Measurements from ENCODE around the gene FMN1. TPM values are rescaled to one million over a fixed set of nuclear protein-coding genes. Genes with fewer than 3 reads are reported as not detected.

FMN1 gene
- total and polyA plus RNA-seq, 3 donors from 2014 or later: 17.7 to 53.7 (median 47.4) TPM

DNA sequence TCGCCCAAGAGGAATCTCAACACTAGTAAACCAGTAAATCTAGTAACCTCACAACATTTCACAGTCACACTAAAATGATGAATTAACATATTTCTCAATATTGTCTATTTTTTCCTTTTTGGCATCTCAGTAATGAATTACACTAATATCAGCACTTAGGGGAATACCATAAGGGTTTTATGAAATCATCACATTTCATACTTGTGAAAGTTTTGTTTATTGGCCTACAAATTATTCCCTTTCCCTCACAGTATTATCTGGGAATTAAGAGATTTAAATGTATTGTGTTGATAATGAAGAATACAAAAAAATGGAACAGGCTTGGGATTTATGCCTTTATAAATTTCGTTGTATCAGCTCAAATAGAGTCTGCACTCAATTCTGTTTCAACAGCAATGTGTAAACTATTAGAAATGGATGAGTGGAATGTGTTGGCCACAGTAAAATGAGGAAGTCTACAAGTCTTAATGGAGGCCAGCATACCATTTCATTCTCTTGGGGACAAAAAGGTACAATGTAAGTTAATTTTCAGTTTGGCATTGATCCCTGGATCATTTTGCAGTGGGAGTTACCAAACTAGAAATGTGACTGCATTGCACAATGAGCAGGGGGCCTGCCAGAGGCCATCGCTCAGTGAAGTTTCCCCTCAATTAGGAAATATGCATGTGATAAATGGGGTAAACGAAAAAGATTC, 195.4 kb downstream of the FMN1 start:
- Histone ChIP-seq H3K4me3 (no peak overlapping the region), H3K27me3 (no peaks in the 10 kb centered on the region), H3K27ac (no peak overlapping the region), H3K9me3 (no peaks in the 10 kb centered on the region), H3K4me1 (peaks cover 2% of the 10 kb centered on the region), H3K36me3 (ENCODE audit: low read depth, missing control alignments) (no peaks in the 10 kb centered on the region)
- TF ChIP-seq POLR2A (IDR thresholded peaks at IDR 0.05): no peak
- TF ChIP-seq, protein P1, sequence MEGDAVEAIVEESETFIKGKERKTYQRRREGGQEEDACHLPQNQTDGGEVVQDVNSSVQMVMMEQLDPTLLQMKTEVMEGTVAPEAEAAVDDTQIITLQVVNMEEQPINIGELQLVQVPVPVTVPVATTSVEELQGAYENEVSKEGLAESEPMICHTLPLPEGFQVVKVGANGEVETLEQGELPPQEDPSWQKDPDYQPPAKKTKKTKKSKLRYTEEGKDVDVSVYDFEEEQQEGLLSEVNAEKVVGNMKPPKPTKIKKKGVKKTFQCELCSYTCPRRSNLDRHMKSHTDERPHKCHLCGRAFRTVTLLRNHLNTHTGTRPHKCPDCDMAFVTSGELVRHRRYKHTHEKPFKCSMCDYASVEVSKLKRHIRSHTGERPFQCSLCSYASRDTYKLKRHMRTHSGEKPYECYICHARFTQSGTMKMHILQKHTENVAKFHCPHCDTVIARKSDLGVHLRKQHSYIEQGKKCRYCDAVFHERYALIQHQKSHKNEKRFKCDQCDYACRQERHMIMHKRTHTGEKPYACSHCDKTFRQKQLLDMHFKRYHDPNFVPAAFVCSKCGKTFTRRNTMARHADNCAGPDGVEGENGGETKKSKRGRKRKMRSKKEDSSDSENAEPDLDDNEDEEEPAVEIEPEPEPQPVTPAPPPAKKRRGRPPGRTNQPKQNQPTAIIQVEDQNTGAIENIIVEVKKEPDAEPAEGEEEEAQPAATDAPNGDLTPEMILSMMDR (IDR thresholded peaks at IDR 0.05): no peak
- intact Hi-C loops (cut with DNase I; ENCODE audit: low total_unique reads): loop anchor here (5.0 to 10.0 kb wide), 2 partner anchors 157 to 334 kb away; no protein-coding TSS in a partner anchor
- DNase-seq: no peak
- 89 to 92% methylated on average over 4 of the region's 4 CpGs for WGBS, 2 donors

DNA sequence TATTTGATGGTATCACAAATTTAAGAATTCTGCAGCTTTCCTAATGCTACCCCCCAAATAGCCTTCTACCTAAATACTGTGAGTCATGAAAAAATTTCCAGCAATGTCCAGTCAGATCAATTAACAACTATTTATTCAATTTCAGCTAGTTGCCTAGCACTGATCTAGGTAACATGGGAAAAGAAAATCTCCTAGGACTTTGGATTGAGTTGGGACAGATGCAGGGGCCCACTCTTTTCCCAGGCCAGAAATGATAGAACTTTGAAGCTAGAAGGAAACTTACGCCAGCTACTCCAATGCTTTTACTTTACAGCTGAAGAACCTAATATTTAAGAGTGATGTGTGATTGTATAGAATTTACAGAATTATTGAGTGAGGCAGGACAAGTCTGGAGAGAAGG, 196.3 kb downstream of the FMN1 start:
- Histone ChIP-seq H3K9me3 (no peaks in the 10 kb centered on the region), H3K4me3 (no peak overlapping the region), H3K36me3 (ENCODE audit: low read depth, missing control alignments) (no peaks in the 10 kb centered on the region), H3K27me3 (no peaks in the 10 kb centered on the region), H3K27ac (no peak overlapping the region), H3K4me1 (peaks cover 2% of the 10 kb centered on the region)
- intact Hi-C loops (cut with DNase I; ENCODE audit: low total_unique reads): loop anchor here (5.0 to 10.0 kb wide), 2 partner anchors 156 to 333 kb away; no protein-coding TSS in a partner anchor
- 91 to 100% methylated on average over 1 of the region's 1 CpG for WGBS, 2 donors
- no peak for DNase-seq
- TF ChIP-seq, protein P1 (IDR thresholded peaks at IDR 0.05): no peak
- TF ChIP-seq POLR2A (IDR thresholded peaks at IDR 0.05): no peak

DNA sequence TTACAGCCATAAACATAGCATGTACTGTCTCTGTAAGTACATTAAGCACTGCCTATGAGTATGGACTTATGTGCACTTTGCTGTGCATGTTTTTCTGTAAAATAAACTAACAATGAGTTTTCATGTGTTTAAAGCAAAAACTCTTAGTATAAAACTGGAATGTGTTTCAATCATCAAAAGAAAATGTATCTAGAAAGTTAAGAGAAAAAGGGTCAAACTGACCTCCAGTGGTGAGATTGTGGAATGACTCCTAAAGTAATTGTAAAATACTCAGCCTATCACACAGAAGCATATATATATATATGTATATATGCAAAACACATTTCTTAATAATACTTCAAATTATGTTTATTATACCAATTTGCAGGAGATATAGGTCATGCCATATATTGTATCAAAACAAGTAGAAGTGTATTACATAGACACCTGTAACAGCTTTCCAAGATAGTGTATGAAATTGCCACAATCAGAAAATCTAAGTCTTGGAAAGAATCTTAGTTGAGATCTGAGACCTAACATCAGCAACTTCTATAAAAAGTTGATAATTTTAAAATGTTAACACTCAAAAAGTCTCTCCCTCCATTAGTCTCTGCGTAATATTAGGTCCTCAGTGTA, 199.6 kb downstream of the FMN1 start:
- H3K27me3 ChIP-seq: no peaks in the 10 kb centered on the region
- intact Hi-C loops (cut with DNase I; ENCODE audit: low total_unique reads): loop anchor here (5.0 to 10.0 kb wide), 2 partner anchors 153 to 330 kb away; no protein-coding TSS in a partner anchor
- TF ChIP-seq, protein P1 (IDR thresholded peaks at IDR 0.05): peak in 2 of 3 experiments; percentile 28 to 62
- TF ChIP-seq POLR2A (IDR thresholded peaks at IDR 0.05): no peak
- no peaks in the 10 kb centered on the region for H3K4me1 ChIP-seq
- no peak overlapping the region for H3K4me3 ChIP-seq
- no peaks in the 10 kb centered on the region for H3K36me3 ChIP-seq (ENCODE audit: low read depth, missing control alignments)
- no peak overlapping the region for H3K27ac ChIP-seq
- no peaks in the 10 kb centered on the region for H3K9me3 ChIP-seq
- DNase-seq: no peak
- WGBS, 2 donors: 88 to 96% methylated on average over 1 of the region's 1 CpG

DNA sequence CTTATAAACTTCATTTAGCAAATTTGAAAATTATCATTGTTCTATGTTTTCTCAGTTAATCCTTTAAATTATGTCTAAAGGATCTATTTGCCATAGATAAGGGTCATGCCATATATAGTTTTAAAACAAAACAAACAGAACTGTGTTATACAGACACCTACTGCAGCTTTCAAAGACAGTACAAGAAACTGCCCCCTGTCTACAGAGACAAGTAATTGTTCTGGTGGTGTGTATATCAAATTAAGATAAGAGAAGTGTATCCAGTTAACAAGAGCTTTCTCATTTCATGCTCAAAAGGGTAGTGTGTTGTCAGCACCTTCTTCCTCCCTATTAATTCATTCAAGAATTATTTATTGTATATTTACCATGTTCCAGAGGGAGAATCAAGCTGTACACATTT, 201.2 kb downstream of the FMN1 start:
- H3K27me3 ChIP-seq: no peaks in the 10 kb centered on the region
- no peak overlapping the region for H3K4me3 ChIP-seq
- H3K36me3 ChIP-seq (ENCODE audit: low read depth, missing control alignments): no peaks in the 10 kb centered on the region
- intact Hi-C loops (cut with DNase I; ENCODE audit: low total_unique reads): loop anchor here (10.0 kb wide), 1 partner anchor 328 kb away; no protein-coding TSS in a partner anchor
- TF ChIP-seq POLR2A (IDR thresholded peaks at IDR 0.05): no peak
- TF ChIP-seq, protein P1 (IDR thresholded peaks at IDR 0.05): peak in 1 of 3 experiments; percentile 25
- no peaks in the 10 kb centered on the region for H3K4me1 ChIP-seq
- no peak for DNase-seq
- H3K9me3 ChIP-seq: no peaks in the 10 kb centered on the region
- H3K27ac ChIP-seq: no peak overlapping the region

Data from testis (tissue), 3 donors.